IPS-20b (cell line): Measurements from ENCODE around the gene EFL1.
"Not testable (repeated sequence)": the region's sequence is repeated elsewhere in the genome, so short reads cannot be mapped to it uniquely, and the experiment has no call there.

Source experiments
- H3K27ac ChIP-seq: one replicate; pipeline ENCODE4 v1.5.1; 2013; ENCODE audit warnings: low read length
- H3K27me3 ChIP-seq: 2 replicates; pipeline ENCODE4 v1.6.1; 2013; ENCODE audit warnings: mild to moderate bottlenecking, low read length, inconsistent platforms; ENCODE audit not compliant: insufficient read depth
- H3K36me3 ChIP-seq: 2 replicates; pipeline ENCODE4 v1.6.1; 2013; ENCODE audit warnings: low read depth, mild to moderate bottlenecking, inconsistent platforms, low read length, moderate library complexity; ENCODE audit not compliant: insufficient read depth
- H3K4me1 ChIP-seq: 2 replicates; pipeline ENCODE4 v1.6.1; 2013; ENCODE audit warnings: mild to moderate bottlenecking, control low read depth, inconsistent platforms, low read length, moderate library complexity; ENCODE audit not compliant: insufficient read depth
- H3K4me3 ChIP-seq: 2 replicates; pipeline ENCODE4 v1.5.1; 2013; ENCODE audit warnings: mild to moderate bottlenecking, low read length, inconsistent platforms
- H3K9ac ChIP-seq: 2 replicates; pipeline ENCODE4 v1.6.1; 2013; ENCODE audit warnings: low read depth, mild to moderate bottlenecking, inconsistent platforms, low read length, moderate library complexity
- H3K9me3 ChIP-seq: 2 replicates; pipeline ENCODE4 v1.6.1; 2013; ENCODE audit warnings: mild to moderate bottlenecking, low read depth, low read length, inconsistent platforms; ENCODE audit not compliant: insufficient read depth

The EFL1 gene

DNA sequence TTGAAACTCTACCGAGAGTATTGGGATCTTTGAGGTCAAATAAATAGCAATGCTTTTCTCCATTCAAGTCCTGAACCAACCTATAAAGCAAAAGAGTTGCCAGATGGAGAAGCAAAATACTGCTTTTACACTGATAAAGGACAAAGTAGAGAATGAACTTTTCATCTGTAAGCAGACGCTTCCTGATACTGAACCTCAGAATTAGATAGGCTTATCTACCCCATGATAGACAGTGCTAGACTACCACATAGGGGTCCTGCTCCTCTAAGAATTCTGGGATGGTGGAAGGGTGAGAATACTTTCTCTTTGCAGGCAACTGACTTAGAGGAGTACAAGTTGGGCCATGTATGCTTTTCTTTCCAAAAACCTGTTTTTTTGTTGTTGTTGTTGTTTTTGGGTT, 9.6 kb upstream of the EFL1 start:
- Histone ChIP-seq H3K27me3 (no peaks in the 10 kb centered on the region), H3K36me3 (peaks cover 12% of the 10 kb centered on the region; the same call in 1 of the 2 replicates), H3K9ac (no peak overlapping the region), H3K4me1 (peaks cover 17% of the 10 kb centered on the region), H3K9me3 (peaks cover 22% of the 10 kb centered on the region), H3K27ac (no peak overlapping the region), H3K4me3 (no peak overlapping the region)

GRCh38 chr15:82268454-82268853, 5.9 kb upstream of the EFL1 start:
- peaks cover 30% of the 10 kb centered on the region for H3K4me1 ChIP-seq
- not testable (repeated sequence) for H3K4me3 ChIP-seq, H3K27me3 ChIP-seq, H3K9ac ChIP-seq, H3K9me3 ChIP-seq, H3K36me3 ChIP-seq, H3K27ac ChIP-seq

DNA sequence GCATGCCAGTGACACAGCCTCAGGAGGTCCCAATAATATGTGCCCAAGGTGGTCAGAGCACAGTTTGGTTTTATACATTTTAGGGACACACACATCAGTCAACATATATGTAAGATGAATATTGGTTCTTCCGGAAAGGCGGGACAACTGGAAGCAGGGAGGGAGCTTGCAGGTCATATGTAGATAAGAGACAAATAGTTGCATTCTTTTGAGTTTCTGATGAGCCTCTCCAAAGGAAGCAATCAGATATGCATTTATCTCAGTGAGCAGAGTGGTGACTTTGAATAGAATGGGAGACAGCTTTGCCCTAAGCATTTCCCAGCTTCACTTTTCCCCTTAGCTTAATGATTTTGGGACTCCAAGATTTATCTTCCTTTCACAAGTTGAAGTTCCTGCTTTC, 4.6 kb upstream of the EFL1 start:
- not testable (repeated sequence) for H3K9ac ChIP-seq, H3K36me3 ChIP-seq, H3K9me3 ChIP-seq, H3K27me3 ChIP-seq
- H3K4me1 ChIP-seq: peaks cover 30% of the 10 kb centered on the region
- H3K4me3 ChIP-seq: peak overlapping the region; percentile 24
- H3K27ac ChIP-seq: peak overlapping the region; percentile 67

GRCh38 chr15:82263350-82263749, 816 bp upstream of the EFL1 start:
- Histone ChIP-seq H3K9ac (peak overlapping the region; percentile 75; the same call in 1 of the 2 replicates), H3K27me3 (no peaks in the 10 kb centered on the region), H3K9me3 (no peaks in the 10 kb centered on the region), H3K36me3 (peaks cover 23% of the 10 kb centered on the region), H3K4me1 (peaks cover 24% of the 10 kb centered on the region), H3K27ac (no peak overlapping the region), H3K4me3 (peak overlapping the region; percentile 92)

DNA sequence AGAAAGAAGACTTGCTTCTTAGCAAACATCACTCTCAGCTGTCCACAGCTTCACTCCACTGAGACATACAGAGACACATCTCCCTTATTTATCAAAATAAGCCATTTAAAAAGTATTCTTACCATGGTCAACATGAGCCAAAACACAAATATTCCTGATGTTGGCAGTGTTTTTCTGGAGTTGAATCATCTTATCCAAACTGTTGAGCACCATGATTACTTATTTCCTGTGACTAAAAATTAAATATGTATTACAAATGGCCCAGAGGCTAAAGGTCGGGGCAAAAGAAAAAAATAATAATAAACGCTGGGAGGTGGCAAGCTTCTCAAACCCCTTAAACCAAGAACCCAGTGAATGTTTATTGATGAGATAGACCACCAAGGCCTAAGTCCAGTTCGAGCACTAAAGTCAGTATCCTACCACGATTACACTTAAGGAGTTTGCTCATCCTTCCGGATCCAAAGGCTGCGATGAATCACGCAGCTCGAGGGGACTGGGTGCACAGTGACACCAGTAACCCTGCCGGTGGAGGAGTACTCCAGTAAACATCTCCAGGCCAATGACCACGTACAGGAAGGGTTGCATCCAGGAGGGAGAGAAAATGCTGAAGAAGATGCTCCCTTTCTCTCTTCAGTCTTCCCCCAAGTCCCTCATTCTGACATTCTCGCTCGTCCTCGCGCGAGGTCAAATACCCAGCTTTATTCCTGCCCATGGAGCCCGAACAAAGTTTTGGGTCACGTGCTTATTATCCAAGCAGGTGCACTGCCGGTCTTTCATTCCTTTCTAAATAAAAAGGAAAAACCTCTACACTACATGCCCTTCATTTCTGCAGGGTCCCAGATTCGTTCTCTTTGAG, 740 bp downstream of the EFL1 start:
- H3K27ac ChIP-seq: not testable (repeated sequence)
- H3K36me3 ChIP-seq: peaks cover 37% of the 10 kb centered on the region

DNA sequence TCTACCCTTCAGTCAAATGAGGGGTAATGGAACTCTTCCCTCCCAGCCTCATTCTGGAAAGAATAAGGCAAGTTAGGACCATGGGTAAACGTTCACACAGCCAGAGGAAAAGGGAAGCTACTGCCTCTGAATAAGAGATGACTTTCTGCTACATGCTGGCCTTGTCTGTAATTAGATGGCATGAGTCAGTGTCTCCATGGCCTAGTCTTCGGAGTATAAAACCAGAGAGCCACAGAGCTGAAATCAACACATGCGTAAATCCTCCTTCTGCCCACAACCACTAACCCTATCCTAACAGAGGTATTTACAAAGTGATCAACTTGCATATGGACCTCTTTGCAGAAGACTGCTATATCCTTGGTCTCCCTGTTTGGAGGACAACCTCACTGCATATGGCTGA, 14.3 kb downstream of the EFL1 start:
- not testable (repeated sequence) for H3K27ac ChIP-seq, H3K9me3 ChIP-seq, H3K27me3 ChIP-seq, H3K4me1 ChIP-seq, H3K9ac ChIP-seq, H3K4me3 ChIP-seq
- peaks cover 19% of the 10 kb centered on the region; the same call in 1 of the 2 replicates for H3K36me3 ChIP-seq

More for the DNA sequence above, 740 bp downstream of the EFL1 start:
- peak overlapping the region; percentile 92 for H3K4me3 ChIP-seq
- peak overlapping the region; percentile 75; the same call in 1 of the 2 replicates for H3K9ac ChIP-seq
- not testable (repeated sequence) for H3K27me3 ChIP-seq, H3K9me3 ChIP-seq
- peaks cover 14% of the 10 kb centered on the region; the same call in 1 of the 2 replicates for H3K4me1 ChIP-seq

GRCh38 chr15:82245956-82246355, 16.6 kb downstream of the EFL1 start:
- not testable (repeated sequence) for H3K27ac ChIP-seq, H3K4me1 ChIP-seq, H3K4me3 ChIP-seq, H3K36me3 ChIP-seq, H3K9ac ChIP-seq, H3K27me3 ChIP-seq, H3K9me3 ChIP-seq

DNA sequence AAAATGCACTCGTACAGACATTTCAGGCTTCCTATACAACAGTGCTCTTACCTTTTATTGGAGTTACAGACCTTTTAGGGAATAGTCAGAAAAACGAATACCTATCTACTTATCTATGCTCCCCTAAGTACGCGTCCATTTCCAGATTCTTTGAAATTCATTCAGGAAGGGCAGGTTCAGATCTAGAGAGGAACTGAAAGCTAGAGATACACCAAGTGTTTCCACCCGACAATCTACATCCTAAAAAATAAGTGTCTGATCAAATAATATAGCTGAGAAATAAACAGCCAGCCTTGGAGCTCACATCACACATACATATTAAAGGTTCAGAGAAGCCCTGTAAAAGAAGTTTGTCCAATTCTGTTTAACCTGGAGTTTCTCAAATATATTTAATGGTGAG, 18.9 kb downstream of the EFL1 start:
- peaks cover 24% of the 10 kb centered on the region for H3K36me3 ChIP-seq
- H3K9me3 ChIP-seq, H3K9ac ChIP-seq, H3K27me3 ChIP-seq, H3K4me1 ChIP-seq, H3K27ac ChIP-seq, H3K4me3 ChIP-seq: not testable (repeated sequence)

- H3K9me3 ChIP-seq, H3K4me3 ChIP-seq, H3K9ac ChIP-seq, H3K4me1 ChIP-seq, H3K27me3 ChIP-seq, H3K27ac ChIP-seq: not testable (repeated sequence)
- peaks cover 37% of the 10 kb centered on the region for H3K36me3 ChIP-seq
These were observed 20.6 kb downstream of the EFL1 start for GRCh38 chr15:82241836-82242499.

DNA sequence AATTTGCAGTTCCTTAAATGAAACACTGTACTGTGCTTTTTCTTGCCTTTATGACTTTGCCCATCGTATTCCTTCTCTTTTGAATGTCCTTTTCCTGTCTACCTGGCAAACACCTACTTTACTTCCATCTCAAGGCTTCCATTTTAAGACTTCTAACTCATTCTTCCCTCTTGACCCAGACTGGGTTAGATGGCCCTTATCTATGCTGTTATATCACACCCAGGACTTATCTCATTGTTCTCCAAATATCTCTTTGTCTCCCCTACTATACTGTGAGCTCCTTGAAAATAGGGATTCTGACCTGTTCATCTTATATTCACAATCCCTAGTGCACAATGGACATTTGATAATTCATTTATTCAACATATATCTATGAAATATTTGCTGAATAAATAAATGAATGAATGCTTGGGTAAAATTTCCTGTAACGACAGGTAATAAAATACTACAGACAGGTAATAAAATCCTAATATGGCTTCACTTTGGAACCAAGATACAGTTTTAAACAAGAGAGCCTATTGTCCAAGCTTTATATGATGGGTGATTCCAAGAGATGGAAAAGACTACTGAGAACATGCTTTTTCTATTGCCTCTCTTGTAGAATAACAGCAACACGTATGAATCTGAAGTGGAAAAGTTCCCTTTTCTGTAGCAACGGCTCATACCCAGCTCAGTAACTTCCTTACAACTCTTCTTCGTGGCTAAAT, 22.7 kb downstream of the EFL1 start:
- H3K27me3 ChIP-seq: no peaks in the 10 kb centered on the region
- peaks cover 35% of the 10 kb centered on the region for H3K36me3 ChIP-seq
- H3K4me3 ChIP-seq: no peak overlapping the region
- no peak overlapping the region for H3K27ac ChIP-seq
- H3K4me1 ChIP-seq: no peaks in the 10 kb centered on the region
- H3K9ac ChIP-seq: no peak overlapping the region
- no peaks in the 10 kb centered on the region for H3K9me3 ChIP-seq

- H3K9me3 ChIP-seq, H3K9ac ChIP-seq, H3K4me3 ChIP-seq, H3K27ac ChIP-seq, H3K4me1 ChIP-seq, H3K27me3 ChIP-seq: not testable (repeated sequence)
- H3K36me3 ChIP-seq: peaks cover 33% of the 10 kb centered on the region
These were observed 24.5 kb downstream of the EFL1 start for GRCh38 chr15:82237944-82238534.
